Measurements from ENCODE around the gene PHACTR1.

PHACTR1 gene

GRCh38 chr6:13238017-13238416 lies 521.5 kb downstream of the PHACTR1 start:
- no peak overlapping the region for H3K4me3 ChIP-seq (ENCODE audit: control insufficient read depth, low read depth, low read length)
- TF ChIP-seq CTCF (IDR thresholded peaks at IDR 0.05; ENCODE audit: control insufficient read depth, insufficient read depth, low read depth, low read length, missing control alignments), result no peak
- DNase-seq (ENCODE audit: low read depth), result no peak

- no peak for DNase-seq (ENCODE audit: low read depth)
- no peak overlapping the region for H3K4me3 ChIP-seq (ENCODE audit: control insufficient read depth, low read depth, low read length)
- TF ChIP-seq CTCF (IDR thresholded peaks at IDR 0.05; ENCODE audit: control insufficient read depth, insufficient read depth, low read depth, low read length, missing control alignments), result no peak
These were observed 522.2 kb downstream of the PHACTR1 start for GRCh38 chr6:13238640-13239216.

DNA sequence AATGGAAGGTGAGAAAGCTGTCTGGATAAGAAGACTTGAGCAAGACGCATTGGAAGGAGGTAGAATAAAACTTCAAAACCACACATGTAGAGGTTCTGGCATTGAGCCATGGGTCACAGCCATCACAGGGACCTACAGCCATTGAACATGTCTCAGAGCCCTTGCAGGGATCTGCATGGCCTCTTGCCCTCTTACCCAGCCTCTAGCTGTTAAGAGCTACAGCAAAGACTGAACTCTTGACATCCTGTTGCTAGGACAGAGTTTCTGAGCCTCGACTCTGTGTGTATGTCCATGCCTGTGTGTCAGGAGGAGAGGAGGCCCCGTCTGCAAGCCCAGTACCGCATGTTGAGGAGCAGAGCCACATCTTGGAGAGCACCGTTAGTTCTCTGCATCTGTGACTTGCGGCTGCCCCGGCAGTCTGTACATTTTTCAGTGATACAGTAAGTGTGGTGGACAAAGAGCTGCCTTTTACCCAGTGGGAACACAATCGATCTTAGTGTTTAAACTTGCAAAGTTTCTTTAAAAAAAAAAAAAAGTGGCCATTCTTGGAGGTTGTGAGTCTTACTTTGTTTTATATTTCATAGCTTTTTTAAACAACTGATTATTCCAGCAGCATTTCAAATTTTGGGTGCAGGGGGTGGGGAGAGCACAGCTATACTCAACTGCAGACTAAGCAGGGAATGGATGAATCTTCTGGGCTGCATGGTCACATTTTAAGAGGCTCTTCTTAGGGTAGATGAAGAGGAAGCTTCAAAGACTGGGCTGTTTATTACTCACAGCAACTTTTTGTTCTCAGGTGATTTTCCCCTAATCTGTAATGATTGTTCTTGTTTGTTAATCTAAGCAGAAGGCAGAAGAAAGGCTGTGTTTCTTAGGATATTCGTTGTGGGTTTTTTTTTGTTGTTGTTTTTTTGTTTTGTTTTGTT lies 523.2 kb downstream of the PHACTR1 start:
- no peak for DNase-seq (ENCODE audit: low read depth)
- no peak for TF ChIP-seq CTCF (IDR thresholded peaks at IDR 0.05; ENCODE audit: control insufficient read depth, insufficient read depth, low read depth, low read length, missing control alignments)
- no peak overlapping the region for H3K4me3 ChIP-seq (ENCODE audit: control insufficient read depth, low read depth, low read length)

GRCh38 chr6:13241364-13241763 lies 524.8 kb downstream of the PHACTR1 start:
- TF ChIP-seq CTCF (IDR thresholded peaks at IDR 0.05; ENCODE audit: control insufficient read depth, insufficient read depth, low read depth, low read length, missing control alignments), result no peak
- no peak overlapping the region for H3K4me3 ChIP-seq (ENCODE audit: control insufficient read depth, low read depth, low read length)
- DNase-seq (ENCODE audit: low read depth), result no peak

- H3K4me3 ChIP-seq (ENCODE audit: control insufficient read depth, low read depth, low read length), result no peak overlapping the region
- DNase-seq (ENCODE audit: low read depth), result no peak
- TF ChIP-seq CTCF (IDR thresholded peaks at IDR 0.05; ENCODE audit: control insufficient read depth, insufficient read depth, low read depth, low read length, missing control alignments), result no peak
These were observed 525.6 kb downstream of the PHACTR1 start for GRCh38 chr6:13242178-13242577.

- H3K4me3 ChIP-seq (ENCODE audit: control insufficient read depth, low read depth, low read length), result no peak overlapping the region
- DNase-seq (ENCODE audit: low read depth), result no peak
- TF ChIP-seq CTCF (IDR thresholded peaks at IDR 0.05; ENCODE audit: control insufficient read depth, insufficient read depth, low read depth, low read length, missing control alignments), result no peak
These were observed 526.0 kb downstream of the PHACTR1 start for GRCh38 chr6:13242590-13242989.

Data from AG09309 (cell line).